GM21576 (cell line): ENCODE measurements around the gene SLC4A8.

Source experiments
- ATAC-seq: cut with Tn5 transposase; IDR thresholded peaks from one replicate; pipeline ENCODE4 v1.9.1; 2021; ENCODE audit warnings: mild to moderate bottlenecking, moderate library complexity; ENCODE audit not compliant: unreplicated experiment

SLC4A8 gene

GRCh38 chr12:51424662-51425539, at the start of gene SLC4A8:
Gene SLC4A8 (plus strand): TSS chr12:51424831. CDS start chr12:51424988, 157 bp downstream.
- peak; percentile 92 for ATAC-seq

GRCh38 chr12:51374856-51375255, 49.8 kb upstream of the SLC4A8 start:
- ATAC-seq, result no peak

- ATAC-seq, result no peak
These were observed 47.3 kb upstream of the SLC4A8 start for GRCh38 chr12:51377099-51377984.

- no peak for ATAC-seq
These were observed 45.9 kb upstream of the SLC4A8 start for GRCh38 chr12:51378749-51379148.

GRCh38 chr12:51379571-51379970, 45.1 kb upstream of the SLC4A8 start:
- ATAC-seq, result no peak

- no peak for ATAC-seq
These were observed 43.2 kb upstream of the SLC4A8 start for GRCh38 chr12:51381226-51382079.

GRCh38 chr12:51382173-51382572, 42.5 kb upstream of the SLC4A8 start:
- no peak for ATAC-seq

- ATAC-seq, result no peak
These were observed 41.2 kb upstream of the SLC4A8 start for GRCh38 chr12:51383269-51383905.

- no peak for ATAC-seq
These were observed 38.3 kb upstream of the SLC4A8 start for GRCh38 chr12:51386351-51386750.

- ATAC-seq, result no peak
These were observed 36.4 kb upstream of the SLC4A8 start for GRCh38 chr12:51388069-51388799.

GRCh38 chr12:51388846-51389245, 35.8 kb upstream of the SLC4A8 start:
- ATAC-seq, result no peak

- no peak for ATAC-seq
These were observed 35.2 kb upstream of the SLC4A8 start for GRCh38 chr12:51389302-51389999.

- ATAC-seq, result no peak
These were observed 34.2 kb upstream of the SLC4A8 start for GRCh38 chr12:51390457-51390856.

GRCh38 chr12:51390891-51391282, 33.7 kb upstream of the SLC4A8 start:
- ATAC-seq, result peak; percentile 13

GRCh38 chr12:51391283-51392123, 33.1 kb upstream of the SLC4A8 start, which contains the start of gene GALNT6:
Gene GALNT6 (minus strand): TSS chr12:51391406. CDS start chr12:51379781, 11,625 bp downstream.
- peak; percentile 38 for ATAC-seq

- no peak for ATAC-seq
These were observed 31.9 kb upstream of the SLC4A8 start for GRCh38 chr12:51392556-51393237.
